Measurements from ENCODE around the gene SGCA. TPM values are rescaled to one million over a fixed set of nuclear protein-coding genes. Genes with fewer than 3 reads are reported as not detected.
A peak's percentile ranks its signal among the peaks of the same experiment; 100 is the strongest.

SGCA gene
- total and polyA plus RNA-seq, 2 of the 13 experiments (the other 11 are each of a cell fraction or from before 2014, with no cell fraction given), result not detected

- TF ChIP-seq ZBTB39 (CRISPR knock-in tag; IDR thresholded peaks at IDR 0.05) (peak; percentile 73; the same call in 1 of the 2 replicates), ETS1 (CRISPR knock-in tag; IDR thresholded peaks at IDR 0.05) (no peak), RELA (CRISPR knock-in tag; IDR thresholded peaks at IDR 0.05) (peak; percentile 84; the same call in 1 of the 2 replicates), SAP130 (CRISPR knock-in tag; IDR thresholded peaks at IDR 0.05; ENCODE audit: low read depth) (peak; percentile 59), SRSF1 (optimal IDR thresholded peaks at IDR 0.05; ENCODE audit: low read depth, low read length) (peak; percentile 55), ZNF619 (CRISPR knock-in tag; IDR thresholded peaks at IDR 0.05) (peak; percentile 98; the same call in 1 of the 2 replicates), NFIC (IDR thresholded peaks at IDR 0.05; ENCODE audit: low read length) (no peak), ZNF18 (CRISPR knock-in tag; IDR thresholded peaks at IDR 0.05; ENCODE audit: insufficient replicate concordance) (no peak), MBD4 (IDR thresholded peaks at IDR 0.05; ENCODE audit: borderline replicate concordance, low read length) (no peak), FOXO4 (CRISPR knock-in tag; conservative IDR thresholded peaks at IDR 0.05) (0 out of 2 replicates have a peak, but pooled peaks have one; percentile 78), ZSCAN21 (CRISPR knock-in tag; IDR thresholded peaks at IDR 0.05; ENCODE audit: borderline replicate concordance) (no peak), GMEB1 (CRISPR knock-in tag; IDR thresholded peaks at IDR 0.05; ENCODE audit: borderline replicate concordance) (peak; percentile 75), ZNF576 (CRISPR knock-in tag; IDR thresholded peaks at IDR 0.05) (no peak), ZIK1 (CRISPR knock-in tag; IDR thresholded peaks at IDR 0.05; ENCODE audit: borderline replicate concordance, low read depth) (peak; percentile 86; the same call in 1 of the 2 replicates), IKZF5 (CRISPR knock-in tag; IDR thresholded peaks at IDR 0.05) (peak; percentile 76; the same call in 1 of the 2 replicates), ZBTB38 (CRISPR knock-in tag; IDR thresholded peaks at IDR 0.05) (peak; percentile 60; the same call in 1 of the 2 replicates), NFE2 (CRISPR knock-in tag; IDR thresholded peaks at IDR 0.05) (no peak), RFX1 (IDR thresholded peaks at IDR 0.05) (no peak), ADNP (CRISPR knock-in tag; IDR thresholded peaks at IDR 0.05) (no peak)
Measured at GRCh38 chr17:50161023-50161910, 4.5 kb upstream of the SGCA start (continued).
